Thyroid gland (tissue), 4 donors: Measurements from ENCODE around the gene ZNF76. TPM values are rescaled to one million over a fixed set of nuclear protein-coding genes. Genes with fewer than 3 reads are reported as not detected.

Experiments
- DNase-seq, 2 donors: peaks; one replicate each; pipeline ENCODE4 v3.0.0-alpha.2; 2019
- H3K27ac ChIP-seq, 3 donors: fragments of 200-600 bp; sonication (generic); 1 replicate in 2 of 3; 2 replicates in 1 of 3; pipeline ENCODE4 v1.5.1; 2016 to 2019; ENCODE audit warnings: mild to moderate bottlenecking in 1 of 3, moderate library complexity in 1 of 3
- H3K27me3 ChIP-seq: fragments of 200-600 bp; sonication (generic); one replicate; pipeline ENCODE4 v1.5.1; 2019
- H3K36me3 ChIP-seq, 2 donors: fragments of 200-600 bp; sonication (generic); one replicate each; pipeline ENCODE4 v1.5.1; 2016 to 2019
- H3K4me1 ChIP-seq, 2 donors: fragments of 200-600 bp; sonication (generic); one replicate each; pipeline ENCODE4 v1.5.1; 2017 to 2019
- H3K4me3 ChIP-seq, 3 donors: fragments of 200-600 bp; sonication (generic); replicated peaks in 1 of 3; 1 replicate in 2 of 3; 2 replicates in 1 of 3; pipeline ENCODE4 v1.5.1; 2016; ENCODE audit warnings: mild to moderate bottlenecking in 1 of 3
- H3K9me3 ChIP-seq: fragments of 200-600 bp; sonication (generic); one replicate; pipeline ENCODE4 v1.5.1; 2017
- POLR2A ChIP-seq, 2 donors: fragments of 450-650 bp; IDR thresholded peaks; one replicate each; pipeline ENCODE4 v1.6.1; 2017; ENCODE audit warnings: antibody characterized with exemption in 2 of 2, mild to moderate bottlenecking in 2 of 2, moderate library complexity in 1 of 2
- WGBS, 2 donors: methylation state at CpG; one replicate each; pipeline ENCODE4 v1.1.5; 2017; 5-methylcytosine and 5-hydroxymethylcytosine counted together
- intact Hi-C: fragments of 100-400 bp; cut with DNase I; formaldehyde crosslinking; loops from one replicate; pipeline ENCODE4 v1.15.1; 2023
- total RNA-seq, 4 donors: library from RNA; depleted of rRNA; stranded (reverse); fragments of >200 nt; gene quantifications; one replicate each; pipeline ENCODE4 v1.2.3, GENCODE V29; 2016
- TF ChIP-seq, protein P1 (sequence below), 6 experiments: fragments of 200-600 bp in 3 of 6; fragments of 450-650 bp in 3 of 6; sonication (generic) in 3 of 6; IDR thresholded peaks; one replicate each; pipeline ENCODE4 v1.5.1; 2016 to 2019; ENCODE audit warnings: antibody characterized with exemption in 6 of 6, mild to moderate bottlenecking in 2 of 6, inconsistent platforms in 1 of 6, moderate library complexity in 1 of 6

The ZNF76 gene
- total RNA-seq, 4 donors from 2014 or later = 54.3 to 81.7 (median 71.6) TPM

DNA sequence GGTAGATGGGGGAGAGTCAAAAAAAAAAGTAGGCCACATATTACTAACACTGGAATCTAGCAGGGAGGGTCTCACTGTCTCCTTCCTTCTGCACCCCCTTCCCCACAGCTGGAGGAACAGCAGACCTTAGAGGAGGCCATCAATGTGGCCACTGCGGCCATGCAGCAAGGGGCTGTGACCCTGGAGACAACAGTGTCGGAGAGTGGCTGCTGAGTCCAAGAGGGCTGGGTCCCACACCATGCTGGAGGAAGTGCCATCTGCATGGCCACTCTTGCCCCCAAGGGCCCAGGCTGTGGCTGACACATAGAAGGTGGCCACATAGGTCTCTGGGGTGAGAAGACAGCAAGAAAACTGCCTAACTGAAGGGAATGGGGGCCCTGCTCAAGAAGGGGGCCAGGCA is 35.5 kb downstream of the ZNF76 start:
- Histone ChIP-seq H3K27me3 (no peaks in the 10 kb centered on the region), H3K27ac (no peak overlapping the region), H3K36me3 (peaks cover 45 to 48% of the 10 kb centered on the region in 2 donors), H3K4me1 (peaks cover 4 to 16% of the 10 kb centered on the region in 2 donors), H3K9me3 (no peaks in the 10 kb centered on the region), H3K4me3 (no peak overlapping the region)
- intact Hi-C loops = loop anchor here (5.0 kb wide), 1 partner anchor 152 kb away; no protein-coding TSS in a partner anchor
- 79 to 96% methylated on average over 2 of the region's 2 CpGs for WGBS, 2 donors
- TF ChIP-seq POLR2A (IDR thresholded peaks at IDR 0.05) = no peak
- TF ChIP-seq, protein P1, sequence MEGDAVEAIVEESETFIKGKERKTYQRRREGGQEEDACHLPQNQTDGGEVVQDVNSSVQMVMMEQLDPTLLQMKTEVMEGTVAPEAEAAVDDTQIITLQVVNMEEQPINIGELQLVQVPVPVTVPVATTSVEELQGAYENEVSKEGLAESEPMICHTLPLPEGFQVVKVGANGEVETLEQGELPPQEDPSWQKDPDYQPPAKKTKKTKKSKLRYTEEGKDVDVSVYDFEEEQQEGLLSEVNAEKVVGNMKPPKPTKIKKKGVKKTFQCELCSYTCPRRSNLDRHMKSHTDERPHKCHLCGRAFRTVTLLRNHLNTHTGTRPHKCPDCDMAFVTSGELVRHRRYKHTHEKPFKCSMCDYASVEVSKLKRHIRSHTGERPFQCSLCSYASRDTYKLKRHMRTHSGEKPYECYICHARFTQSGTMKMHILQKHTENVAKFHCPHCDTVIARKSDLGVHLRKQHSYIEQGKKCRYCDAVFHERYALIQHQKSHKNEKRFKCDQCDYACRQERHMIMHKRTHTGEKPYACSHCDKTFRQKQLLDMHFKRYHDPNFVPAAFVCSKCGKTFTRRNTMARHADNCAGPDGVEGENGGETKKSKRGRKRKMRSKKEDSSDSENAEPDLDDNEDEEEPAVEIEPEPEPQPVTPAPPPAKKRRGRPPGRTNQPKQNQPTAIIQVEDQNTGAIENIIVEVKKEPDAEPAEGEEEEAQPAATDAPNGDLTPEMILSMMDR (IDR thresholded peaks at IDR 0.05) = no peak
- DNase-seq = no peak

DNA sequence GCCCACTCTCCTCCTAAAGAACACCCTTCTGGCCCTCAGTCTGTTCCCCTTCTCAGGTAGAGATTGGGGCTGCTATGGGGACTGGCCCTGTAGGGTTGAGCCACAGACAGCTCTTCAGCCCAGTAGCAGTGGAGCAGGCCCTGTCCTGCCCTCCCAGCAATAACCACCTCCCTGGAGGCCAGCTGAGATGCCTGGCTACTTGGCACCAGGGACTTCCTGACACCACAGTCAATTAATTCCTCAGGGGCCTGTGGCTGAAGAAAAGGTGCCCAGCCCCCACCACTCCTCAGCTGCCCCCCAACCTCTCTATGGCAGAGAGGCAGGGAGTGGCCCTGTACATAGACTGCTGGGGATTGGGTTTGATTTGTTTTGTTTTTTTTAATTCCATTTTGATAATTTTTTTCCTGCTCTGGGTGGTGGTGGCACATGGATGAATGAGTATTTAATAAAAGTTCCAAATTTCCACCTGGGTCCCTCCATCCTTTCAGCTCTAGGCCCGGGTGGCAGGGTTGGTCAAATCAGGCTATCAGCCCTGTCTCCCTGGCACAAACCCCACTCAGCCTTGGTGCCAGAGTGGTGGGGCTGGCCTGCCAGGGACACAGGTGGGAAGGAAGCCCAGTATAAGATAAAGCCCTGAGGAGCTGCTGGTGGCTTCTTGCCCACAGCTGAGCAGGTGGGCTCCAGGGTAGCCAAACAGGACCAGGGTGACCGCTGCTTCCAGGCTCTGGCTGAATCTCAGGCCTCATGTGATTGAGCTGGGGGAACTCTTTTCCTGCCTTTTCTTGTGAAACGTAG is 36.2 kb downstream of the ZNF76 start:
- Histone ChIP-seq H3K27me3 (no peaks in the 10 kb centered on the region), H3K4me1 (peaks cover 4 to 16% of the 10 kb centered on the region in 2 donors), H3K4me3 (no peak overlapping the region), H3K36me3 (peaks cover 38 to 42% of the 10 kb centered on the region in 2 donors), H3K27ac (no peak overlapping the region), H3K9me3 (no peaks in the 10 kb centered on the region)
- intact Hi-C loops = loop anchor here (5.0 kb wide), 1 partner anchor 152 kb away; no protein-coding TSS in a partner anchor
- WGBS, 2 donors = 56 to 57% methylated on average over 3 of the region's 3 CpGs
- TF ChIP-seq POLR2A (IDR thresholded peaks at IDR 0.05) = no peak
- TF ChIP-seq, protein P1 (IDR thresholded peaks at IDR 0.05) = no peak
- DNase-seq = no peak

DNA sequence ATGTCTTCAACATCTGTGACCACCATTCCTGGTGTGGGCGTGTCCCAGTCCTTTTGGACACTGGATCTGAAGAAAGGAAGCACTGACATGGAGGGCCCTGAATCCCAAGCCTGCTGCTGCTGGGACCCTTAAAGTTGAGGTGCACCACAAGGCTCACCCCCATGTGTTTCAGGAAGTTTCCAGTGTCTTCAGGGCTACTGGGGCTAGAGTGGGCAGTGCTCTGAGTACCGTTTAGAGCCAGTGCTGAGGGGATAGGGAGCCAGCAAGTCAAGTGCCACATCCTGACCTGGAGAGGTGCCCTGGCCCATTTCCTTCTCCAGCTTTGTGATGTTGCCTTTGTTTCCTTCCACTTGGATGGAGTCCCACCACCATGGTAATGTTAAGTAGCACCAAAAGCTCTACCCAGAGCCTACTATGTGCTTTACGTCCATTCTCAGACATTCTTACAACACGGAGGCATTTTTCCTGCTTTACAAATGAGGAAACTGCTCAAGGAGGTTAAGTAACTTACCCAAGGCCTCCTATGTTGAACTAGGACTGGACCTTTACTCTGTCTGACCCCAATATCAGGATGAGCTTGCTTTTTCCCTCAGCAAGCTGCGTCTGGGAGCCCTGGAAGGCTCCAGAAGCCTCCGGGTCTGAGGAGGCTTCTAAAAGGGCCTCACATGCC is 37.5 kb downstream of the ZNF76 start:
- DNase-seq = no peak
- H3K4me1 ChIP-seq = peaks cover 4 to 16% of the 10 kb centered on the region in 2 donors
- intact Hi-C loops = loop anchor here (5.0 kb wide), 1 partner anchor 150 kb away; no protein-coding TSS in a partner anchor
- H3K27me3 ChIP-seq = no peaks in the 10 kb centered on the region
- WGBS, 2 donors = 51 to 59% methylated on average over 6 of the region's 6 CpGs
- H3K4me3 ChIP-seq = no peak overlapping the region
- H3K9me3 ChIP-seq = no peaks in the 10 kb centered on the region
- peak overlapping the region in 1 of 3 donors; percentile 21 for H3K27ac ChIP-seq
- peaks cover 25 to 29% of the 10 kb centered on the region in 2 donors for H3K36me3 ChIP-seq
- TF ChIP-seq, protein P1 (IDR thresholded peaks at IDR 0.05) = no peak
- TF ChIP-seq POLR2A (IDR thresholded peaks at IDR 0.05) = no peak

DNA sequence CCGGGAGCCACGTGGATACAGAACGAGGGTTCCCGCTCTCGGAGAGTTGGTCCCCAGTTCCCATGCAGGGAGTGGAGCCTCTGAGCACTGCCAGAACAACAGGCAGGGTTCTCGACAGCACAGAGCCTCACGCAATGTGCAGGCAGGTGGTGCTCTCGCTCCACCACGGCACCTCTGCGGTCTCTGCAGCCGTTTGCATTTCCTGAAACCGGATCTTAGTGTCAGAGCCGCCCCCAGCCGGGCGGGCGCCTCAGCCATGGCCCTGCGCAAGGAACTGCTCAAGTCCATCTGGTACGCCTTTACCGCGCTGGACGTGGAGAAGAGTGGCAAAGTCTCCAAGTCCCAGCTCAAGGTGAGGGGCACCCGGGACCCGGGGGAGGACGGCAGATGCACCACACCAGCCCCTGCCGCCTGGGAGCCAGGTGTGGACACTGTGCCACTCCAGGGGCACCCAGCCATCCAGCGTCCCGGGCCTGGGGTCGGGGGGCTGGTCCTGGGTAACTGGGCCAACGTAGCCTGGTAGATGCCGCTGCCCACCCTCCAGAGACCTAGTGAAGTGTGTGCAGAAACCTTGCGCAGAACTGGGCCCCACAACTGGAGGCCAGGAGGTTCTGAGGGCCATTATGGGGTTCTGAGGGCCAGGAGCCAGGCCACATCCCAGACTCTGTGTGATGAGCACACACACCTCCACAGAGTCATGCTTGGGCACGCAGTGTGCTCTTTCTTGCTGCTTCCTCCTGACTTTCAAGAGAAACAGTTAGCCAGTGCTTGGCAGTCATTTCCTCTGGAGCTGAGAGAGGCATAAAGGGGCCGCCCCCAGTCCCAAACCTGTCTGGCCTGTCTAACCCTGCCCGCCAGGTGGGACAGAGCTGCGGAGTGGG is 38.3 kb downstream of the ZNF76 start, which contains the start of gene DEF6:
Gene DEF6 (plus strand): TSS at position 218 of the 881 bp plus-strand sequence. CDS start 39 bp downstream, at position 257.
- H3K9me3 ChIP-seq = no peaks in the 10 kb centered on the region
- peaks cover 19 to 22% of the 10 kb centered on the region in 2 donors for H3K36me3 ChIP-seq
- DNase-seq = peak; percentile 87 to 89
- intact Hi-C loops = loop anchor here (5.0 kb wide), 1 partner anchor 149 kb away; no protein-coding TSS in a partner anchor
- TF ChIP-seq, protein P1 (IDR thresholded peaks at IDR 0.05) = peak; percentile 22 to 95 (median 76)
- TF ChIP-seq POLR2A (IDR thresholded peaks at IDR 0.05) = no peak
- WGBS, 2 donors = 24 to 33% methylated on average over 10 to 20 of the region's 35 CpGs
- H3K27me3 ChIP-seq = no peaks in the 10 kb centered on the region
- peak within 1 kb of the TSS in 2 of 3 donors; percentile 16 to 30 for H3K27ac ChIP-seq
- H3K4me3 ChIP-seq = peak within 1 kb of the TSS in 1 of 3 donors; percentile 14
- peaks cover 4 to 16% of the 10 kb centered on the region in 2 donors for H3K4me1 ChIP-seq
